Measurements from ENCODE around the gene KIF26B. TPM values are rescaled to one million over a fixed set of nuclear protein-coding genes. Genes with fewer than 3 reads are reported as not detected.

Gene KIF26B
- total RNA-seq, 2 experiments from 2014 or later, result not detected

- H3K9me3 ChIP-seq (ENCODE audit: low read length), result no peaks in the 10 kb centered on the region
- no peaks in the 10 kb centered on the region for H3K36me3 ChIP-seq (ENCODE audit: insufficient read depth, low read length)
- no peaks in the 10 kb centered on the region for H3K9me2 ChIP-seq (ENCODE audit: insufficient read depth, low read length)
- no peak overlapping the region for H3K4me3 ChIP-seq (ENCODE audit: low read depth, low read length, poor library complexity, severe bottlenecking)
- POLR2A ChIA-PET, result interaction anchor here (1.1 kb wide), 1 partner anchor 18 kb away, joined by 3 read pairs; no protein-coding TSS in a partner anchor
- H3K4me1 ChIP-seq (ENCODE audit: insufficient read depth, low read length, poor library complexity, severe bottlenecking), result peaks cover 7% of the 10 kb centered on the region
- no peaks in the 10 kb centered on the region for H3K79me2 ChIP-seq (ENCODE audit: insufficient read depth, low read depth, low read length)
- DNase-seq (ENCODE audit: low spot score), result no peak
- CTCF ChIA-PET (ENCODE audit: unreplicated experiment), result no interaction called here
- intact Hi-C loops (cut with micrococcal nuclease; ENCODE audit: unreplicated experiment), result loop anchor here (1.0 kb wide), 1 partner anchor 850 kb away; no protein-coding TSS in a partner anchor
- H4K20me1 ChIP-seq (ENCODE audit: insufficient read depth, low read length), result no peaks in the 10 kb centered on the region
- TF ChIP-seq, protein P1, sequence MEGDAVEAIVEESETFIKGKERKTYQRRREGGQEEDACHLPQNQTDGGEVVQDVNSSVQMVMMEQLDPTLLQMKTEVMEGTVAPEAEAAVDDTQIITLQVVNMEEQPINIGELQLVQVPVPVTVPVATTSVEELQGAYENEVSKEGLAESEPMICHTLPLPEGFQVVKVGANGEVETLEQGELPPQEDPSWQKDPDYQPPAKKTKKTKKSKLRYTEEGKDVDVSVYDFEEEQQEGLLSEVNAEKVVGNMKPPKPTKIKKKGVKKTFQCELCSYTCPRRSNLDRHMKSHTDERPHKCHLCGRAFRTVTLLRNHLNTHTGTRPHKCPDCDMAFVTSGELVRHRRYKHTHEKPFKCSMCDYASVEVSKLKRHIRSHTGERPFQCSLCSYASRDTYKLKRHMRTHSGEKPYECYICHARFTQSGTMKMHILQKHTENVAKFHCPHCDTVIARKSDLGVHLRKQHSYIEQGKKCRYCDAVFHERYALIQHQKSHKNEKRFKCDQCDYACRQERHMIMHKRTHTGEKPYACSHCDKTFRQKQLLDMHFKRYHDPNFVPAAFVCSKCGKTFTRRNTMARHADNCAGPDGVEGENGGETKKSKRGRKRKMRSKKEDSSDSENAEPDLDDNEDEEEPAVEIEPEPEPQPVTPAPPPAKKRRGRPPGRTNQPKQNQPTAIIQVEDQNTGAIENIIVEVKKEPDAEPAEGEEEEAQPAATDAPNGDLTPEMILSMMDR (conservative IDR thresholded peaks at IDR 0.05; ENCODE audit: low read length), result no peak
- TF ChIP-seq EZH2phosphoT487 (IDR thresholded peaks at IDR 0.05; ENCODE audit: borderline replicate concordance, low read depth, low read length), result peak; percentile 84; the same call in 1 of the 2 replicates
- H3K4me2 ChIP-seq (ENCODE audit: low read length), result peak overlapping the region; percentile 31; the same call in 1 of the 2 replicates
- H2AFZ ChIP-seq (ENCODE audit: low read length), result no peak overlapping the region
- no peak overlapping the region for H3K27ac ChIP-seq (ENCODE audit: low read depth, low read length, poor library complexity, severe bottlenecking)
- no TSS peak for BruUV-seq (replicated peaks)
Observed at GRCh38 chr1:245153552-245154428, 995 bp upstream of the KIF26B start.

DNA sequence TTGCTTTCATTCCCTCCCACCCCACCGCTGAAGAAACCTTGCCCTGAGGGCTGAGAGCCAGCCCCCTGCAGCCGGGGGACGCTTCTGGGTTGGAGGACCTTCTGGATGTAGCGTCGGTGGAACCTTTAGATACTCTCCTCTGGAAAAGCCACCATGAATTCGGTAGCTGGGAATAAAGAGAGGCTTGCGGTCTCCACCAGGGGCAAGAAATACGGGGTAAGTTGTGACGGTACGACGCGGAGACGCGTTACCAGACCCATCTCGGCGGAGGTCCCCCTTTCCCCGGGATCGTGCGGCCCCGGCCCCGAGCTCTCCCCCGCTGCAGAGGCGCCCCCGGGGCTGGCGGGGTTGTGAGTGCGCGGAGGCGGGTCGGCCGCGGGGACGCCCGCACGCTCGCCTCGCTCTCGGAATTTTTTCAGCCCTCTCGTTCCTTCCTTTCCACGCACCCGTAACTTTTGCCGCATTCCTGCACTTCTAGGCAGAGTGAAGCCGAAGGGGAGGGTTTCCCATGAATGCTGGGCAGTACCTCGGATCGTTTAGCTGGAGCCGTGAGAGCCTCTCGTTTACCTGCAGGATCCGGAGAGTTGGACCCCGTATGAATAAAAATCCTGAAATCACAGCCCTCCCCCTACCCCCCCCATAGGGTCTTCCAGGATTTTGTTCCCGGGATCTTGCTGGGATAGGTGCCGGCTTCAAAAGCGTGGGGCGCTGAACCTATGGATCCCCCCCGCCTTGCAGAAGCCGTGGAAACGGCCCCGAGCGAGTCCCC lies 671 bp downstream of the KIF26B start:
- Histone ChIP-seq H3K27ac (ENCODE audit: low read depth, low read length, poor library complexity, severe bottlenecking) (no peak overlapping the region), H3K79me2 (ENCODE audit: insufficient read depth, low read depth, low read length) (no peaks in the 10 kb centered on the region), H2AFZ (ENCODE audit: low read length) (no peak overlapping the region), H3K4me2 (ENCODE audit: low read length) (peak overlapping the region; percentile 85), H3K4me3 (ENCODE audit: low read depth, low read length, poor library complexity, severe bottlenecking) (peak overlapping the region; percentile 66), H3K9me3 (ENCODE audit: low read length) (no peaks in the 10 kb centered on the region), H3K4me1 (ENCODE audit: insufficient read depth, low read length, poor library complexity, severe bottlenecking) (peaks cover 7% of the 10 kb centered on the region), H3K9me2 (ENCODE audit: insufficient read depth, low read length) (no peaks in the 10 kb centered on the region), H4K20me1 (ENCODE audit: insufficient read depth, low read length) (no peaks in the 10 kb centered on the region), H3K36me3 (ENCODE audit: insufficient read depth, low read length) (no peaks in the 10 kb centered on the region)
- BruUV-seq (replicated peaks), result no TSS peak
- ChIA-PET CTCF (ENCODE audit: unreplicated experiment) (no interaction called here), POLR2A (interaction anchor here (0.9 kb wide), 1 partner anchor 504 kb away, joined by 3 read pairs; no protein-coding TSS in a partner anchor)
- DNase-seq (ENCODE audit: low spot score), result no peak
- TF ChIP-seq, protein P1 (conservative IDR thresholded peaks at IDR 0.05; ENCODE audit: low read length), result no peak
- peak; percentile 53; the same call in 1 of the 2 replicates for TF ChIP-seq EZH2phosphoT487 (IDR thresholded peaks at IDR 0.05; ENCODE audit: borderline replicate concordance, low read depth, low read length)
- intact Hi-C loops (cut with micrococcal nuclease; ENCODE audit: unreplicated experiment), result loop anchor here (5.0 kb wide), 3 partner anchors 227 to 1597 kb away; no protein-coding TSS in a partner anchor

All from OCI-LY7 (cell line).